GM19397 (cell line): ENCODE measurements around the gene SAXO1.
"Not testable (repeated sequence)": the region's sequence is repeated elsewhere in the genome, so short reads cannot be mapped to it uniquely, and the experiment has no call there.

ENCODE experiments used
- ATAC-seq: cut with Tn5 transposase; IDR thresholded peaks from one replicate; pipeline ENCODE4 v1.9.1; 2021; ENCODE audit warnings: mild to moderate bottlenecking, moderate library complexity; ENCODE audit not compliant: unreplicated experiment

SAXO1 gene

GRCh38 chr9:19000133-19000532 lies 32.9 kb downstream of the SAXO1 start:
- ATAC-seq: no peak

- ATAC-seq: no peak
Observed at GRCh38 chr9:18999173-18999785, 33.7 kb downstream of the SAXO1 start.

- no peak for ATAC-seq
Observed at GRCh38 chr9:18997151-18997550, 35.9 kb downstream of the SAXO1 start.

GRCh38 chr9:18996211-18996610 lies 36.8 kb downstream of the SAXO1 start:
- no peak for ATAC-seq

GRCh38 chr9:18994263-18994916 lies 38.6 kb downstream of the SAXO1 start:
- no peak for ATAC-seq

GRCh38 chr9:18991197-18991596 lies 41.8 kb downstream of the SAXO1 start:
- not testable (repeated sequence) for ATAC-seq

- no peak for ATAC-seq
Observed at GRCh38 chr9:18990494-18990893, 42.5 kb downstream of the SAXO1 start.

- no peak for ATAC-seq
Observed at GRCh38 chr9:18989865-18990264, 43.1 kb downstream of the SAXO1 start.

- no peak for ATAC-seq
Observed at GRCh38 chr9:18989097-18989496, 43.9 kb downstream of the SAXO1 start.

- ATAC-seq: no peak
Observed at GRCh38 chr9:18988003-18988402, 45.0 kb downstream of the SAXO1 start.

- no peak for ATAC-seq
Observed at GRCh38 chr9:18985996-18986395, 47.0 kb downstream of the SAXO1 start.

- ATAC-seq: no peak
Observed at GRCh38 chr9:18985464-18985951, 47.5 kb downstream of the SAXO1 start.

- ATAC-seq: no peak
Observed at GRCh38 chr9:18982262-18982620, 50.8 kb downstream of the SAXO1 start.

- ATAC-seq: no peak
Observed at GRCh38 chr9:18981476-18982261, 51.3 kb downstream of the SAXO1 start.

- no peak for ATAC-seq
Observed at GRCh38 chr9:18980189-18980588, 52.8 kb downstream of the SAXO1 start.

- ATAC-seq: no peak
Observed at GRCh38 chr9:18979367-18979766, 53.6 kb downstream of the SAXO1 start.

GRCh38 chr9:18978188-18978587 lies 54.8 kb downstream of the SAXO1 start:
- no peak for ATAC-seq

- ATAC-seq: no peak
Observed at GRCh38 chr9:18976709-18977531, 56.1 kb downstream of the SAXO1 start.

- no peak for ATAC-seq
Observed at GRCh38 chr9:18976221-18976708, 56.7 kb downstream of the SAXO1 start.

- no peak for ATAC-seq
Observed at GRCh38 chr9:18973348-18973747, 59.7 kb downstream of the SAXO1 start.

- ATAC-seq: no peak
Observed at GRCh38 chr9:18972675-18973074, 60.3 kb downstream of the SAXO1 start.
